Coronary artery (tissue), 2 donors: ENCODE results near the gene FERMT2.
"Not testable (repeated sequence)": the region's sequence is repeated elsewhere in the genome, so short reads cannot be mapped to it uniquely, and the experiment has no call there.

Experiments used
- DNase-seq: peaks from one replicate; pipeline ENCODE4 v3.0.0-alpha.2; 2017; ENCODE audit warnings: low spot score
- H3K27ac ChIP-seq, 2 donors: fragments of 200-600 bp; sonication (generic); one replicate each; pipeline ENCODE4 v1.5.1; 2016 to 2019
- H3K4me3 ChIP-seq: fragments of 200-600 bp; sonication (generic); 2 replicates; pipeline ENCODE4 v1.5.1; 2016; ENCODE audit warnings: mild to moderate bottlenecking, moderate library complexity
- CTCF ChIP-seq: fragments of 200-600 bp; sonication (generic); IDR thresholded peaks from one replicate; pipeline ENCODE4 v1.5.1; 2019; ENCODE audit warnings: antibody characterized with exemption

The FERMT2 gene

GRCh38 chr14:52934762-52935161 is 16.1 kb downstream of the FERMT2 start:
- no peak overlapping the region for H3K4me3 ChIP-seq
- H3K27ac ChIP-seq, result no peak overlapping the region
- TF ChIP-seq CTCF, result no peak
- no peak for DNase-seq

GRCh38 chr14:52929192-52929807 is 21.6 kb downstream of the FERMT2 start:
- Histone ChIP-seq H3K4me3 (no peak overlapping the region), H3K27ac (no peak overlapping the region)
- DNase-seq, result no peak
- TF ChIP-seq CTCF, result no peak

- Histone ChIP-seq H3K27ac (peak overlapping the region; percentile 33 to 47), H3K4me3 (peak overlapping the region; percentile 5)
- TF ChIP-seq CTCF, result no peak
- no peak for DNase-seq
Measured at GRCh38 chr14:52926953-52927352, 23.9 kb downstream of the FERMT2 start.

GRCh38 chr14:52923902-52924575 is 26.8 kb downstream of the FERMT2 start:
- no peak overlapping the region for H3K4me3 ChIP-seq
- no peak for DNase-seq
- H3K27ac ChIP-seq, result peak overlapping the region; percentile 3 to 51
- no peak for TF ChIP-seq CTCF

- peak overlapping the region; percentile 3 to 38 for H3K27ac ChIP-seq
- TF ChIP-seq CTCF, result no peak
Measured at GRCh38 chr14:52922656-52923055, 28.2 kb downstream of the FERMT2 start.

GRCh38 chr14:52922059-52922458 is 28.8 kb downstream of the FERMT2 start:
- DNase-seq, result no peak
- Histone ChIP-seq H3K4me3 (no peak overlapping the region), H3K27ac (peak overlapping the region; percentile 3 to 54)
- no peak for TF ChIP-seq CTCF

More at GRCh38 chr14:52922656-52923055, 28.2 kb downstream of the FERMT2 start:
- H3K4me3 ChIP-seq, result no peak overlapping the region
- DNase-seq, result no peak

GRCh38 chr14:52920411-52920810 is 30.4 kb downstream of the FERMT2 start:
- H3K4me3 ChIP-seq, DNase-seq: not testable (repeated sequence)
- peak overlapping the region; percentile 48 to 73 for H3K27ac ChIP-seq
